Epidermal melanocyte (primary cell): Measurements from ENCODE around the gene ZNF433.

Experiments
- DNase-seq: peaks from one replicate; pipeline ENCODE4 v3.0.0; 2011; ENCODE audit warnings: low spot score; ENCODE audit not compliant: insufficient read length

ZNF433 gene

GRCh38 chr19:11989112-11989456 lies 46.4 kb downstream of the ZNF433 start:
- no peak for DNase-seq

- DNase-seq = peak; percentile 96
Measured at GRCh38 chr19:11987405-11988281, 47.8 kb downstream of the ZNF433 start.

- no peak for DNase-seq
Measured at GRCh38 chr19:11986754-11987153, 48.7 kb downstream of the ZNF433 start.

GRCh38 chr19:11984986-11985385 lies 50.5 kb downstream of the ZNF433 start:
- DNase-seq = no peak

GRCh38 chr19:11982526-11982925 lies 53.0 kb downstream of the ZNF433 start:
- no peak for DNase-seq

GRCh38 chr19:11979527-11979926 lies 56.0 kb downstream of the ZNF433 start:
- no peak for DNase-seq

- DNase-seq = no peak
Measured at GRCh38 chr19:11978492-11979100, 56.9 kb downstream of the ZNF433 start.

- DNase-seq = no peak
Measured at GRCh38 chr19:11973019-11973810, 62.3 kb downstream of the ZNF433 start.

- DNase-seq = no peak
Measured at GRCh38 chr19:11971041-11971440, 64.4 kb downstream of the ZNF433 start.

- no peak for DNase-seq
Measured at GRCh38 chr19:11970174-11970573, 65.3 kb downstream of the ZNF433 start.

- DNase-seq = peak; percentile 79
Measured at GRCh38 chr19:11964858-11965645, 70.4 kb downstream of the ZNF433 start, which contains the start of gene ZNF763. Gene ZNF763, plus strand, starts transcription at chr19:11965040. Its CDS starts 169 bp downstream, at chr19:11965209.
